NB4 (cell line): ENCODE data around the gene SMIM5.

ENCODE experiments used
- MYC ChIP-seq: IDR thresholded peaks from 2 replicates; pipeline ENCODE4 v1.6.1; 2011; ENCODE audit warnings: low read depth, low read length
- POLR2A ChIP-seq: IDR thresholded peaks from 2 replicates; pipeline ENCODE4 v1.6.1; 2011; ENCODE audit warnings: mild to moderate bottlenecking; ENCODE audit not compliant: insufficient read length; ENCODE audit errors: extremely low read depth
- TF ChIP-seq, protein P1 (sequence below): IDR thresholded peaks from one replicate; pipeline ENCODE4 v1.5.1; 2012; ENCODE audit warnings: low read depth, low read length
- TF ChIP-seq, protein P2 (sequence below): IDR thresholded peaks from 2 replicates; pipeline ENCODE4 v1.6.1; 2011; ENCODE audit warnings: low read depth, low read length

DNA sequence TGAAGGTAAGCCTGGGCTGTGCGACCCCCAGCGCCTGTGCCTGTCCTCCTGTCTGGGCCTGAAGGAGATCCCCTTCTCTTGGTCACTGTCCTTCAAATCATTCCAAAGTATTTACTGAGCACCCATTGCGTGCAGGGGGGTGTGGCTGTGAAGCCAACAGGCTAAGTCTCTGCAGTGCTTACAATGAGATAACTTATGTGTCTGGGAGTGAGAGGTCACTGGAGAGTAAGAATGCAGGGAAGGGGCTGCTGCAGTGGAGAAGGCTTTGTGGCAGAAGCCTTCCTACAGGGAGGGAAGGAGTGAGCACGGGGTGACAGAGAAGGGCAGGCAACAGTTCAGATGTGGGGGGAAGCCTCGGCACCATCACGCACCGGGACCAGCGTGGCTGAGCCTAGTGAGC, 11.2 kb upstream of the SMIM5 start:
- TF ChIP-seq, protein P1, sequence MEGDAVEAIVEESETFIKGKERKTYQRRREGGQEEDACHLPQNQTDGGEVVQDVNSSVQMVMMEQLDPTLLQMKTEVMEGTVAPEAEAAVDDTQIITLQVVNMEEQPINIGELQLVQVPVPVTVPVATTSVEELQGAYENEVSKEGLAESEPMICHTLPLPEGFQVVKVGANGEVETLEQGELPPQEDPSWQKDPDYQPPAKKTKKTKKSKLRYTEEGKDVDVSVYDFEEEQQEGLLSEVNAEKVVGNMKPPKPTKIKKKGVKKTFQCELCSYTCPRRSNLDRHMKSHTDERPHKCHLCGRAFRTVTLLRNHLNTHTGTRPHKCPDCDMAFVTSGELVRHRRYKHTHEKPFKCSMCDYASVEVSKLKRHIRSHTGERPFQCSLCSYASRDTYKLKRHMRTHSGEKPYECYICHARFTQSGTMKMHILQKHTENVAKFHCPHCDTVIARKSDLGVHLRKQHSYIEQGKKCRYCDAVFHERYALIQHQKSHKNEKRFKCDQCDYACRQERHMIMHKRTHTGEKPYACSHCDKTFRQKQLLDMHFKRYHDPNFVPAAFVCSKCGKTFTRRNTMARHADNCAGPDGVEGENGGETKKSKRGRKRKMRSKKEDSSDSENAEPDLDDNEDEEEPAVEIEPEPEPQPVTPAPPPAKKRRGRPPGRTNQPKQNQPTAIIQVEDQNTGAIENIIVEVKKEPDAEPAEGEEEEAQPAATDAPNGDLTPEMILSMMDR = no peak
- TF ChIP-seq, protein P2, sequence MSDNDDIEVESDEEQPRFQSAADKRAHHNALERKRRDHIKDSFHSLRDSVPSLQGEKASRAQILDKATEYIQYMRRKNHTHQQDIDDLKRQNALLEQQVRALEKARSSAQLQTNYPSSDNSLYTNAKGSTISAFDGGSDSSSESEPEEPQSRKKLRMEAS = no peak
- TF ChIP-seq POLR2A = no peak
- TF ChIP-seq MYC = no peak
